Transverse colon (tissue), 3 donors: ENCODE data around the gene PDE8B.

Source experiments
- POLR2A ChIP-seq: fragments of 450-650 bp; IDR thresholded peaks from one replicate; pipeline ENCODE4 v1.6.1; 2016; ENCODE audit warnings: antibody characterized with exemption, mild to moderate bottlenecking, moderate library complexity
- POLR2AphosphoS5 ChIP-seq, 3 donors: sonication (generic); formaldehyde crosslinking; IDR thresholded peaks; one replicate each; pipeline ENCODE4 v1.6.1; 2016; ENCODE audit warnings: antibody characterized with exemption in 3 of 3

- TF ChIP-seq POLR2A = no peak
- TF ChIP-seq POLR2AphosphoS5 (IDR thresholded peaks at IDR 0.05) = no peak
Measured at GRCh38 chr5:77354454-77354853, 144.0 kb downstream of the PDE8B start.
